NCI-H1930 (cell line): ENCODE results near the gene POLA1.

ENCODE experiments used
- DNase-seq, 2 experiments: peaks; one replicate each; lab custom pipeline; 2025; lab: John Stamatoyannopoulos, UW

POLA1 gene

DNA sequence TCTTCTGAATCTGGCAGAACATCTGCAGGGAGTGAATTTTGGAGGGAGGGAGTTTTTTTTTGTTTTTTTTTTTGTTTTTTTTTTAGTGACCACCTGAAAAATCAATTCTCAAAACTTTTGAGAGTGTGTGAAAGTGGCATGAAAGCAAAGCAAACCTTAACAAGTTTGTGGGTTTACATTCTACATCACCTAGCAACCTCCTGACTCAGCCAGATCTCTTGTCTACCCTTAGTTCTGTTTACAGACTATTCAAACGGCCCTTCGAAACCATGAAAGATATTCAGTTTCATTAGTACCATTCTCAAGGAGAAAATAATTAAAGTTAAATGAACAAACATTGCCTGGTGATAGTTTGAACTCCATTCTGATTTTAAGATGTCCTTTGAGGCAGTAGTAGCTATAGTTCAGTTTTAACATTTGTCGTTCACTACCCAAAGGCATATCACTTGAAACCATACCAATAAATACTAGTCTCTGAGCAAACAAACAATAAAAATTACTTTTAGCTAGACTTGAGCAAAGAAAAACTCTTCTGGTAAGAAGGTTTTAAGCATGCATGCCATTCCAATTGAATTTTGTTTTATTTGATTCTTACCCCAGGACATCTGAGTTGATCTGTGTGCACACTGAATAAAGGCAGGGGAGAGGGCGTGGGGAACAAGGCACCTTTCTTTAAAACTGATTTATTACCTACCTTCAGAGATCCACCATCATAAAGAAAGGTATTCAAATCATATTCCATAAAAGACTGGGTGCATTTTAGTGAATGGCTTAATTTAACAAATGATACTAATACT is 184.3 kb downstream of the POLA1 start:
- DNase-seq: no peak

DNA sequence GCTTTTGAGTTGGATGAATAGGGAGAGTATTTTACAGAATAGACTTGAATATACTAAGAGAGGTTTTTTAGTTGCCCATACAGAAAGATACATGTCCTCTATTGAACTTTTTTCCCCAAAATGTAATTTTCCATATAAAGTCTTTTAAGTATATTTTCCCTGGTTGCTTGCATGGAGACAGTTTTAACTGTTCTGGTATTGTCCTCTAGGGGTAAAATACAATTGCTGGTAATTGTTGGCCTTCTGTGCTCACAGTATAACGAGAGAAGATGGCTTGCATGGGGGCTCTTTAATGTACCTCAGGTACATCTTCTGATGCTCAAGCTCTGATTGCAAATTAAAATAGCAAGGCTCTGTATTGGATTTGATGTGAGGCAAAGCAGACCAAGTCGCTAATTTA is 186.0 kb downstream of the POLA1 start:
- no peak for DNase-seq

DNA sequence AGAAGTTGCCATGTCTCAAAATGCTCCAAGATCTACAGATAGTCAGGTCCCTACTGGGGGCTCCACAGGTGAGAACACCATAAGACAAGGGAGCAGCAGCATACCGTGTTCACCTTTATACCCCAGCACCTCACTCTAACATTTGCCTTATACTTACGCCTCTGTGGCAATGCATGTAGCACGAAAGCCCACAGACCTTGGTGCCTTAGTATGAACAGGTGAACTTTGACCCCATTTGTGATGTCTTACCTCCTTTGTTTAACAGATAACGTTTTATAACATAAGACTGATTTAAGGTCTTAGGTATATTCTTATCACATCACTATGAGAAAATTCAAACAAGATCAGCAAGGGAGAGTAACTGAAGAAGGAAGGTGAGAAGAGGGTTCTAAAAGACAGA is 193.2 kb downstream of the POLA1 start:
- DNase-seq: no peak

DNA sequence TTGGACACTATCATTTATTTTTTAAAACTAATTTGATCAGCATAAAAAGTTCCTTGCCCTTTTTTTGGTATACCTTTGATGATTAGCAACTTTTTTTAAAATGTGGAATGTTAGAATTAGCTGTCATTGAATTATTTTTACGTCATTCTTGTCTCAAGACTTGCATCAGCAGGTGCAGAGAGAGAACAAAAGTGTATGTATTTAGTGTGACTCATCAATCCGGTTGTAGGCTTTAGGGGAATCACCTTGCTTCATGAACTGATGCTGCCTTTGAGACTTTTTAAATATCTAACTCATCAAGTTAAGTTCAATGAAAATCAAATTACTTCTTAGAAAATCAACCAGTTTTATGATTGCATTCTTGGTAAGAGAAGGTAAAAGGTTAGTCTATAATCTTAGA is 197.0 kb downstream of the POLA1 start:
- DNase-seq: peak in 1 of 2 experiments; percentile 2

DNA sequence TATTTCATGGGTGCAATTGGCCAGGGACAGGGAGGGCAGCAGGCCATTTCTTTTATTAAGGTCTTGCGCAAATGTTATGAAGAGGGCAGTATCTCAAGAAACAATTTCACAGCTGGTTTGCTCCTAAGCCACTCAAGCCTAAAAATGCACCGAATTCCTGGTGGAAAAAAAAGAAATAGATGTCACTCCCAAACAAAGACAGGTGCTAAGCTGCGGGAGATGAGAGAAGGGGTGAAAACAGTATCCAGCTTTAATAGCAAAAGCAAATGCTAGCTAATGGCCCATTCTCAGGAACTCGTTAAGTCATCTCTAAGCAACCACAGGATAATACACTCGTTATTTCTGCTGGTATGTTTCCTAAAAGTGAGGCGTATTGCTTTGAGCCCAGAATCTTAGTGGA is 205.7 kb downstream of the POLA1 start:
- DNase-seq: no peak

DNA sequence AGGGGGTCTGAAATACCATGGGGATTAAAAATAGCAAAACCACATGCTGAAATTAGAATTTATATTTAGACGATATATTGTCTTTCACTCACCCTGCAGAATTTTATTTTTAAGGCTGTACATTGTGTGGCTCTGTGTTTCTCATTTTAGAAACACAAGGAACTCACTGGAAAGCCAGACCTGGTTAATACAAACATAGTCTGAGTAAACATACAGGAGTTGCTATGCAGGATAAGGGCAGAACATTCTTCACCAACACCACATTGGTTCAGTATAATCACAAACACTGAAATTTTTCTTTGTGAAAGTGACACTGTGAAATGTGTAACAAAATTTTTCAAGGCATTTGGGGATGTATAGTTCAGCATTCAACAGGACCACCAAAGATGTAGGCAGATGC is 206.5 kb downstream of the POLA1 start:
- DNase-seq: no peak

DNA sequence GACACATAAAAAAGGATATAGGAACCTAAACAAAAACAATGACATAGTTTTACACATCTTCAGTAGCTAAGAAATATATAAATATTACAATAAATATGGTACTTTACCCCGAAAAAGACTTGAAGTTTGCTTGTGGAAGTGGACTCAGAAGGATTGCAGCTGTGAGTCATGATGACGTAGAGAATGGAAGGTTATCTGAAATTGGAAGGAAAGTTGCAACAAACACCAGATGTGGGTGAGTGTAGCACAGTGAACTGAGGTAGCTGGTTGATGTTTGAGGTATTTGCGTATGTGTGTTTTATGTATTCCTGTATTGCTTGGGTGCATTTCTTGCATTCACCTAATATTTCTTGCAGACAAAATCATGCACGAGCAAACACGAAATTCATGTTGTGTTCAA is 209.1 kb downstream of the POLA1 start:
- no peak for DNase-seq

DNA sequence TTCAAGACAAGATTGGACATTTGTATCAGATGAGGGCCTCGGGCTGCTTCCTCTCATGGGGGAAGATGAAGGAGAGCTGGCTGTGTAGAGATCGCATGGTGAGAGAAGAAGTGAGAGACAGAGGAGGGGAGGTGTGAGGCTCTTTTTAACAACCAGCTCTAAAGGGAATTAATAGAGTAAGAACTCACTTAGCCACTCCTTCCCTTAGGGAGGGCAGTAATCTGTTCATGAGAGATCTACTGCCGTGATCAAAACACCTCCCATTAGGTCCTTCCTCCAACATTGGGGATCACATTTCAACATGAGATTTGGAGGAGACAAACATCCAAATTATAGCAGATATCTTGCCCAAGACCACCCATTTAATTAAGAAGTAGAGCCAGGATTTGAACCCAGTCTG is 225.0 kb downstream of the POLA1 start:
- DNase-seq: no peak

DNA sequence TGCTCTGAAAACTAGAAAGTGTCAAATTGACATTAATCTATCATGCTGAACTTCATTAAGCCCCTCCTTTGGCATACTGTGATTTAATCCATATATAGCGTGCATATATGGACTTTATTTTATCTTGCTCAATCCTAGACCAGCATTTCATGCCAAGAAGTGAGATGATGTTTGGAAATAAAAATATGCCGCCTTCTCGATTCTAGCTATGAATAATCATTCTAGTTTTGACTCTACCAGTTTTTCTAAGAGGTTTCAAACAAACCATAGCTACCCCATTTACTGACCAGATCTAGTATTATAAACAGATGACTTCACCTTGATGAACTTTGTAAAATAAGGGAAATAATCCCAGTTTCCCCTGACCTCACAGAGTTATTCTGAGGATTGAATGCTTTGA is 227.1 kb downstream of the POLA1 start:
- DNase-seq: no peak

DNA sequence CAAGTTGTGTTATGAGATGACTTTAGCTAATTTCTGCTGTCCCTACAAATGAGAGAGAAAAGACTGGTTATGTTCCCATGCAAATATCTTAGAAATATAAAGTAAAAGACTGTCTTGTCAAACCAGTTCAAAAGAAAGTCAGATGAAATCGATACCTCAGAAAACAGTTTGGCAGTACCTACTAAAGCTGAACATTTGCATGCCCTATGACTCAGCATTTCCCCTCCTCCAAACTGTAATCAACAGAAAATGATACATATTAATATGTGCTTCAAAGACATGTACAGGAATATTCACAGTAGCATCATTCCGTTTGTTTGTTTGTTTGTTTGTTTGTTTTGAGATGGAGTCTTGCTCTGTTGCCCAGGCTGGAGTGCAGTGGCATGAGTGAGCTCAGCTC is 231.7 kb downstream of the POLA1 start:
- DNase-seq: no peak

DNA sequence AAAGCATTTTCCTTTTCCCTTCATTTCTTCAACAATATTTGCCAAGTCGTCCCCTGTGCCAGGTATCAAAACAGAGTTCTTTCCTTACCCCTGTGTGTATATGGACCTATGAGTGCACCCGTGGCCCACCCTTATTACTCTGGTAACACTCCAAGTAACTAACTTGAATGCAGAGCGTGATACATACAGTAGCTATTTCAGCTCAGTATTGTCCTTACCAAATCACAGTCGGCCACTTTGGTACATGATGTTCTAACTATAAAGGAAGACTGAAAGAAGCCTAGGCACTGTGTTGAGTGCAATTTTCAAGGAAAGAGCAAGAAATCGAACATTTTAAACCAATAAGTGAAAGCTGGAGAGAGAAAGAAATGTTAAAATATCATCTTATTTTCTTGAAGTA is 233.7 kb downstream of the POLA1 start:
- no peak for DNase-seq

DNA sequence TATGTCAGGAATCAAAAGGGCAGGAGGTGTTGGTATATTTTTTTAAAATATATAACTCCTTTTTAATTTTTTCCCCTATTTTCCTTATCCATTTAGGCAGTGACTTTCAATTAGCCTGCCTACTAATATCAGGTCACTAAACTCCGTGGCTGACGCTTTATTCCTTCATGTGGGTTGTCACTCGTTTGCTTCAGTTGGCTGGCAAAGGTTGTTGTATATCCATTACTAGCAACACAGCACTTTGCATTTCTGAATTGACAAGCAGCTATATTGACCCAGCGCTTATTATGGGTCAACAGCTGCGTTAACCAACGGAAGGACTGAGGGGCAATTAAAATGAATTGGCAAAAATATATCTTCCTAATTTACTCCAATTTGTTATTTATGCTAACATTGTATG is 234.4 kb downstream of the POLA1 start:
- DNase-seq: peak in 1 of 2 experiments; percentile 89

DNA sequence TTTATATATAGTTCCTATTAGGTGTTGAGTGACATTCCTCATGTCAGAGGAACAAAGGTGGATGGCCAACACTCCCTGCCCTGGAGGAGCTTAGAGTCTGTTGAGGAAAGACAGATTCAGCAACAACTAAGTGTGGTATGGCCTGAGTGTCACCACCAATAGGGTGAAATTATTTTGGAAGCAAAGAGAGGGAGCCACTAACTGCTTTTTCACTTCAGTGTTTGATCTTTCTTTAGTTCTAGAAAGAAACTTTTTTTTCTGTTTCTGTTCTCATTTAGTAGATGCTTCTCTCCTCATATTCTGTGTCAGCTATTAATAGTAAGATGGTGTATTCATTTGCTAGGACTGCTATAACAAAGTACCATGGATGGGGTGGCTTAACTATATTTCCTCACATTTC is 240.6 kb downstream of the POLA1 start:
- DNase-seq: no peak

DNA sequence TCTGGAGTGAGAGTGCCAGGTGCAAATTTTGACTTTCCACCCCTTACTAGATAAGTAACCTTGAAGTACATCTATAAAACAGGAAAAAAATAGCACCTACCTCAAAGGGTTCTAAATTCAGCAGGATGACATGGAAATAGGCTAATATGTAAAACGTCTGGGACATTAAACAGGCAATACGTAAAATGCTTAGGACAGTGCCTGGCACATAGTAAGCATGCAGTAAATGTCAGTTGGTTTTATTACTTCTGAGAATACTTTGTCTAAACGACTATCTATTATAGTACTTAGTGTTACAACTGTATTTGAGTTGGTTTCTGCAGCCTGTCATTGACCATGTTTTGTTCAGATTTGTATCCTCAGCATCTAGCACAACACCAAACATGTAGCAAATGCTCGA is 251.3 kb downstream of the POLA1 start:
- DNase-seq: no peak

DNA sequence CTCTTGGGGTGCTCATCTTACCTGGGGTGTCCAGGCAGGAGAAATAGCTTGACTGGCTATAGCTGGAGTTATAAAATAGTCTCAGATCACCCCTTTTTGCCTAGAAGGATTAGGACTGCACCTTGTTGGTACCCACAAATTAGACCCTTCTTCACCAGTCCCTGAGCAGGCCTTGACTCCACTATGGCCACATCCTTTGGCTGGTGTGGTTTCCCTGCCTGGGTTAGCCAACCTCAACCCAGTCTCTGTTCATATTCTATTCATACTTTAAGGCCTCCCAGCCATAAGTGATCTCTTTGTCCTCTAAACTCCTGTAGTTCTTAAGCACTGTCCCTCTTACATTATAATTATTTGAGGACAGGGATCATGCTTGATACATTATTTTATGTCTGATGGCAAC is 252.7 kb downstream of the POLA1 start:
- DNase-seq: no peak

DNA sequence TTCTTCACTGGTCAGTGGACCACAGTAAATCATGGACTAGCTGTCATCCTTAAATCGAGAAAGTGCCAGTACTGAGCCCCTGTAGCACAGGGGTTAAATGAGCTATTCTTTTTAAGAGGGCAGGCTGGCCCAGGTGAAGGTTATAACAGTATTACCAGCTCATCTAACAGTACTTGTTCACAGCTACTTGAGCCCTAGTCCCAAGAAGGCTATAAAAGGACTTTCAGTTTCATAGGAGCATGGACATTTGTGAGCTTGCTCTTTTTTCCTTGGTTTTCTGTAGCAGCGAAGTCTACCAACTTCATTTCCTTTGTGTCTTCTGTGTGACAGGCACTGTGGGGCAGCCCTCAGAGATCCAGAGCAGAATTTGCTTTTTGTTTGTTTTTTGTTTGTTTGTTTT is 261.0 kb downstream of the POLA1 start:
- no peak for DNase-seq

DNA sequence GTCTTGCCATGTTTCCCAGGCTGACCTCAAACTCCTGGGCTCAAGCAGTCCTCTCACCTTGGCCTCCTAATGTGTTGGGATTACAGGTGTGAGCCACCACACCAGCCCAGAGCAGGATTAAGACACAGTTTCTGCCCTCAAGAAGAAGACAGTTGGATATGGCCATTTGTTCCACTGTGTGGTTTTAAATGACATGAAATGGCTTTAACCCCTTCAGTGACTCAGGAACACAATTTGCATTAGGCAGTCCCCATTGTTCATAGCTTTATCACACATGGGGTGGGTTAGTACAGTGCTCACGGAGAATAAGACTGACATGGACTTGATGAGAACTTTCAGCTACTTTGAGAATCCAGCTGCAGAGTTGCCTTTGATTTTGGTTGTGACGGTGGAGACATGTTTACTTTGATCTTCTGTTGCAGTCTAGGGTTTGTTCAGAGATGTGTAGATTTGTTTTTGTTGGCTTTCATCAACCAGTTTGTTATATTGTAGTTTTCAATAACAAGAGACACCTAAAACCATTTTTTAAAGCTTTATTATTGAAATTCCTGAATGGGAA is 261.7 kb downstream of the POLA1 start:
- DNase-seq: no peak

DNA sequence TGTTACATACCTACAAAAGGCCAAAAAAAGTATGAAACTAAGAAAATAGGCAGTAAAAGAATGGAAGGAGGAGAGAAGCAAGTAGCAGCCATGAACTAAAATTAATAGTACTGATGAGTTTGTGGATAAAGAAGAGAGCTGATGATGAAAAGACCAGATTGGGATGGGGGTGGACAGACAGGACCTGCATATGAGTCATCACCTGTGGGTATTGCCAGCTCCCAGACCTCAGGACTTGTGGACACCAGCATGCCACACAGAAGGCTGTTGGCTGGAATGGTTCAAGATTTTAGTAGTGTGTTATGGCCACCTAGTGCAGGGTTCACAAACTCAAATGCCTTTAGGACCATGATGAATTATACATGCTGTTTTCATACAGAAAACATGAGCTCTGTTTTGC is 263.1 kb downstream of the POLA1 start:
- DNase-seq: no peak

DNA sequence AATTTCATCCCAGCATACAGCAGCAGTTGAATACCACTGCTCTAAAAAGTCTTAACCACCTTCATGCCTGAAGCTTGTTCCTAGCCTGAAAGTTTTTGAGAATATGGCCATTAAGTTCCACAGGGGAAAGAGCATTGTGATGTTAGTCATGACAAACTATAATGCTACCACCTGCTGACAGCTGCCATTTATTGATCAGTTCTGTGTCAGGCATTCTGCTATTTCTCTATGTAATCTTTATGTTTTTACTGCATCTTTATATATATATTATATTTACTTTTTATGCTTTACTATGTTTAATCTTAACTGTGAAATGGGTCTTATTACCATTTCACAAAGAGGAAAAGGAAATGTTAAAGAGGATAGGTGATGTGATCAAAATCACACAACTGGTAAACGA is 268.1 kb downstream of the POLA1 start:
- no peak for DNase-seq

DNA sequence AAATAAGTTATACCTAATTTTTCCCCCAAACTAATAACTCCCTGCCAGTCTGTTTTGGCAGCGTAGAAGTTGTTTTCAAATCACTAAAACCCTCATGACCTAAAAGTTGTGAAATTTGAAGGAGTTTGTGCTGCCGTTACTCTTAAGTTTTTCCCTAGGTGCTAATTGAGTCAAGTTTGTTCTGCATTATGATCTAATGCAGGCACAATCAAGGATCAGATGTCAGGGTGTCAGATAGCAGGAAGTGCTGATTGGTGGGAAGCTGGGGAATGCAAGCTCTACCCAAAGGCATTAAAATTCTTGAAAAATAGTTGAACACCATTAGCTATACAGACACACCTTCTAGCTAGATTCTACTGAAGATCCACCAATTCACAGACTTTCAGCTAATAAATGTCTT is 270.1 kb downstream of the POLA1 start:
- no peak for DNase-seq

DNA sequence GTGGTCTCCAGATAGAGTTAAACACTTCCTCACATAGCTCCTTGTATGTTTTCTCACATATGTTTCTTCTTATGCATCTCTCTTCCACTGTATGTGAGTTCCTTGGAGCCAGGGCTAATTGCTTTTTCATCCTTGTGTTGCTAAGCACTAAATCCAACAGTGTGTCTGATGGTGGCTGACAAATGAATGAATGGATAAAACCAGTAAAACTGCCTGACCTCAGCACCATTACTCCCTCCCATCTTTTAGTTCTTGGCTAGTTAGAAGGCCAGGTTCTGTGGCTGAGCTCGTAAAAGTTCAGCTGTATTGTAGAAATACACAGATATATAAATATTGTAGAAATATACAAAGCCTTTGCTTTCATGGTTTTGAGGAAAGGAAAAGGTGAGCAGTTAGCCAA is 271.7 kb downstream of the POLA1 start:
- DNase-seq: no peak

DNA sequence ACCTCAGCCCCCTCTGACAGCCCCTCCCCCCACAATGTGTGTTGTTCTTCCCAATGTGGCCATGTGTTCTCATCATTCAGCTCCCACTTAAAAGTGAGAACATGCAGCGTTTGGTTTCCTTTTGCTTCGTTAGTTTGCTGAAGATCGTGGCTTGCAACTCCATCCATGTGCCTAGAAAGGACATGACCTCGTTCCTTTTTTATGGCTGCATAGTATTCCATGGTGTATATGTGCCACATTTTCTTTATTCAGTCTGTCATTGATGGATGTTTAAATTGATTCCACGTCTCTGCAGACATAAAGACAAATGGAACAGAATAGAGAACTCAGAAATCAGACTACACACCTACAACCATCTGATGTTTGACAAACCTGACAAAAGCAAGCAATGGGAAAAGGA is 276.1 kb downstream of the POLA1 start:
- DNase-seq: no peak

DNA sequence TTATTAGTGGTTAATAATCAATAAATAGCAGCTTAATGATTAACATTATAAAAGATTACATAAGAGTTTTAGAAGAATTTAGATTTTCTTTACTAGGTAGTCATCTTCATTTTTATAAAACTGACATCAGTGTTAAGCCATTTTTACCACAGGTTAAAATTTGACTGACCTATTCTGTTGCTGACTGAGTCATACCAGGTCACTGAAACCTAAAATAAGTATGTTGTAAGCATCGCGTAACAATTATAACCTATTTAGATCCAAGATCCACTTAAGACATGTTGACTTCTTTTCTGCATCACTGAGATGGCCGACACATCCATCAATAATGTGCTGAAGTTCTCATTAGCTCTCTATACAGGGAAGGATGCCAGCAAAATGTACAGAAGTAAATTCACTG is 285.4 kb downstream of the POLA1 start:
- no peak for DNase-seq

DNA sequence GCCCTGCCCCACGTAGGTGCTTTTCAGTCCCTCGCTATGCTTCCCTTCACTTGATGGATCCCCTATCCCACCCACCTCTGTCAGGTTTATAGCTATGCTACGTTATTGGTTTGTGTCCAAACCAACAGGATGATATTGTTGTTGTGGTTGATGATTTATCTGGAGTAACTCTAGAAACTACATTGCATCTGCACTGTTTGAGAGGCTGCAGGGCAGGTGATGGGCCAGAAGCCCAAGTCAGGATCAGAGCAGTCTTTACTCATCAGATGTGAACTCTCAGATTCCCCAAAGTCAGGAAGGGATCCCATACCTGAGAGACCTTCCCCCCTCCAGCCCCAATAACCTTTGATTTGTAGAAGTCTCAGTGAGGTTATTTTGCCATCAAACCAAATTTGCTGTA is 287.3 kb downstream of the POLA1 start:
- DNase-seq: no peak
